ENCODE measurements around the gene MMADHC. TPM values are rescaled to one million over a fixed set of nuclear protein-coding genes. Genes with fewer than 3 reads are reported as not detected.

MMADHC gene
- total and polyA plus RNA-seq, 2 of the 13 experiments (the other 11 are each of a cell fraction or from before 2014, with no cell fraction given), result 90.2 to 210 TPM

DNA sequence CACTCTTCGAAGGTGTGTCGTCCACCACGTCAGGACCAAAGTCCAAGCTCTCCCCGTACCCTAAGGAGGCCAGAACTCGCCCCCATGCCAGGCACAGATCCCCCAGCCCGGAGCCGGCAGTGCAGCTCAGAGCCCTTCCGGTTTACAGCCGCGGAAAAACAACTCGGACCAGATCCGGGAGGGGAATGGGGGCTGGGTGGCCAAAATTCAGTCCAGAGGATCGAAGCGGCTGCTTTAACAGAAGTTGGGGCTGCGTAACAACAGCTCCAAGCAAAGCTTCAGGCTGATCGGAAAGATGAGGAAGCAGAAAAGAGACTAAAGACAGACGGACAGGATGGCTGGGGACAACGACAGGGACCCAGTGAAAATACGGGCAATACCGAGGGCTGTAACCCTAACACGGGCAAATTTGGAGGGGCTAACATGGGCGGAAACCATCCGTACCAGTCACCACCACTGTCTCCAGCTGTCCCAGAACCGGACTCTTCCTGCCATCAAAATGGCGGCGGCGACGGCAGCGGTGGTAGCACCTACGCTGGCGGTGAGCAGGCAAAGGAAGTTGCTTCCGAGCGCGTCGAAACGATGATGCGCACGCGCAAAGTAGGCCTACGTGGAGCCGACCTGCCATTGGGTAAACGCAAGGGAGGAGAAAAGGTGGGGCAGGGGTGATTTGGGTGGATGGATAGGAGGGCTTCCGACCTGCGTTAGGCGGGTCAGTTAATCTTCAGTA lies at the start of gene MMADHC (continued):
- peak; percentile 73 for TF ChIP-seq ZIK1 (CRISPR knock-in tag; IDR thresholded peaks at IDR 0.05; ENCODE audit: borderline replicate concordance, low read depth)
- TF ChIP-seq ZNF501 (CRISPR knock-in tag; IDR thresholded peaks at IDR 0.05), result peak; percentile 100
- TF ChIP-seq, protein P1, sequence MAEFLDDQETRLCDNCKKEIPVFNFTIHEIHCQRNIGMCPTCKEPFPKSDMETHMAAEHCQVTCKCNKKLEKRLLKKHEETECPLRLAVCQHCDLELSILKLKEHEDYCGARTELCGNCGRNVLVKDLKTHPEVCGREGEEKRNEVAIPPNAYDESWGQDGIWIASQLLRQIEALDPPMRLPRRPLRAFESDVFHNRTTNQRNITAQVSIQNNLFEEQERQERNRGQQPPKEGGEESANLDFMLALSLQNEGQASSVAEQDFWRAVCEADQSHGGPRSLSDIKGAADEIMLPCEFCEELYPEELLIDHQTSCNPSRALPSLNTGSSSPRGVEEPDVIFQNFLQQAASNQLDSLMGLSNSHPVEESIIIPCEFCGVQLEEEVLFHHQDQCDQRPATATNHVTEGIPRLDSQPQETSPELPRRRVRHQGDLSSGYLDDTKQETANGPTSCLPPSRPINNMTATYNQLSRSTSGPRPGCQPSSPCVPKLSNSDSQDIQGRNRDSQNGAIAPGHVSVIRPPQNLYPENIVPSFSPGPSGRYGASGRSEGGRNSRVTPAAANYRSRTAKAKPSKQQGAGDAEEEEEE (CRISPR knock-in tag; IDR thresholded peaks at IDR 0.05; ENCODE audit: borderline replicate concordance), result peak; percentile 68; the same call in 1 of the 2 replicates
- peak; percentile 48; the same call in 1 of the 2 replicates for TF ChIP-seq ZNF557 (CRISPR knock-in tag; IDR thresholded peaks at IDR 0.05)
- TF ChIP-seq, protein P2, sequence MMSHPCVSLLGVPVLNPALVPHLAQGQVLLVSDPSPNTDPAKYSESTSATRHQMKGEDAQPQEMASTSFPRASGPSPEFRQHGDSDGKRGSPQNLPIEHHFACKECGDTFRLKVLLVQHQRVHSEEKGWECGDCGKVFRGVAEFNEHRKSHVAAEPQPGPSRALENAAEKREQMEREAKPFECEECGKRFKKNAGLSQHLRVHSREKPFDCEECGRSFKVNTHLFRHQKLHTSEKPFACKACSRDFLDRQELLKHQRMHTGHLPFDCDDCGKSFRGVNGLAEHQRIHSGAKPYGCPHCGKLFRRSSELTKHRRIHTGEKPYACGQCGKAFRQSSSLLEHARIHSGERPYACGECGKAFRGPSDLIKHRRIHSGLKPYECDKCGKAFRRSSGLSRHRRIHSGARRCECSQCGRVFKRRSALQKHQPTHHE (CRISPR knock-in tag; IDR thresholded peaks at IDR 0.05; ENCODE audit: borderline replicate concordance), result peak; percentile 78; the same call in 1 of the 2 replicates
- no peak for TF ChIP-seq CCAR2 (optimal IDR thresholded peaks at IDR 0.05; ENCODE audit: low read depth, low read length)
- peak; percentile 89 for TF ChIP-seq HNF1B (CRISPR knock-in tag; IDR thresholded peaks at IDR 0.05)
- peak; percentile 83 for TF ChIP-seq ZNF614 (CRISPR knock-in tag; IDR thresholded peaks at IDR 0.05; ENCODE audit: borderline replicate concordance)
- peak; percentile 28; the same call in 1 of the 2 replicates for TF ChIP-seq RAD21 (CRISPR knock-in tag; IDR thresholded peaks at IDR 0.05)
- no peak for TF ChIP-seq TEAD2 (CRISPR knock-in tag; IDR thresholded peaks at IDR 0.05)
- TF ChIP-seq KIAA2018 (CRISPR knock-in tag; IDR thresholded peaks at IDR 0.05; ENCODE audit: borderline replicate concordance), result peak; percentile 92; the same call in 1 of the 2 replicates
- peak; percentile 94 for TF ChIP-seq ZNF276 (CRISPR knock-in tag; IDR thresholded peaks at IDR 0.05; ENCODE audit: low read depth)

All from HepG2 (cell line).